ENCODE results near the gene TP53.
"Not testable (repeated sequence)": the region's sequence is repeated elsewhere in the genome, so short reads cannot be mapped to it uniquely, and the experiment has no call there.

The TP53 gene

DNA sequence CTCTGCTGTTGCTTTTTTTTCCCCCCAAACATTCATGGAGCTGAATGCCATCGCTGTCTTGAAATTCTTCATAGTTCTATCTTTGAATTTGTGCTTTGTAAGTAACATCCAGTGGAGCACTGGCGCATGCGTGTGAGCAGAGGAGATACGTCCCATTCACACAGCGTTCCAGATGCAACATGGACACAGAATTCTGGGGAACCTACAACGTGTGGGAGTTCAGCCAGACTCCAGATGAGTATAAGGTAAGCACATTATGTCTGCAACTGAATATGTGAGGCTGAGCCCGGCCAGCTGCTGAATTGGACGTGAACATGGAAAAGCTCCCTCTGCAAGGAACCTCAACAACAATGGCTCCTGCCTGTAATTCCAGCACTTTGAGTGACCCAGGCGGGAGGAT is 40.8 kb downstream of the TP53 start:
- no peaks in the 10 kb centered on the region for H3K79me2 ChIP-seq (ENCODE audit: control insufficient read depth, low read length)
- no peaks in the 10 kb centered on the region for H3K9me3 ChIP-seq (ENCODE audit: control insufficient read depth, insufficient read depth, low read length)
- H3K36me3 ChIP-seq (ENCODE audit: control insufficient read depth, low read length) = no peaks in the 10 kb centered on the region
- H4K20me1 ChIP-seq (ENCODE audit: control insufficient read depth, insufficient read depth, low read depth, low read length) = no peaks in the 10 kb centered on the region
- H3K27ac ChIP-seq (ENCODE audit: low read depth, low read length) = no peak overlapping the region
- TF ChIP-seq, protein P1, sequence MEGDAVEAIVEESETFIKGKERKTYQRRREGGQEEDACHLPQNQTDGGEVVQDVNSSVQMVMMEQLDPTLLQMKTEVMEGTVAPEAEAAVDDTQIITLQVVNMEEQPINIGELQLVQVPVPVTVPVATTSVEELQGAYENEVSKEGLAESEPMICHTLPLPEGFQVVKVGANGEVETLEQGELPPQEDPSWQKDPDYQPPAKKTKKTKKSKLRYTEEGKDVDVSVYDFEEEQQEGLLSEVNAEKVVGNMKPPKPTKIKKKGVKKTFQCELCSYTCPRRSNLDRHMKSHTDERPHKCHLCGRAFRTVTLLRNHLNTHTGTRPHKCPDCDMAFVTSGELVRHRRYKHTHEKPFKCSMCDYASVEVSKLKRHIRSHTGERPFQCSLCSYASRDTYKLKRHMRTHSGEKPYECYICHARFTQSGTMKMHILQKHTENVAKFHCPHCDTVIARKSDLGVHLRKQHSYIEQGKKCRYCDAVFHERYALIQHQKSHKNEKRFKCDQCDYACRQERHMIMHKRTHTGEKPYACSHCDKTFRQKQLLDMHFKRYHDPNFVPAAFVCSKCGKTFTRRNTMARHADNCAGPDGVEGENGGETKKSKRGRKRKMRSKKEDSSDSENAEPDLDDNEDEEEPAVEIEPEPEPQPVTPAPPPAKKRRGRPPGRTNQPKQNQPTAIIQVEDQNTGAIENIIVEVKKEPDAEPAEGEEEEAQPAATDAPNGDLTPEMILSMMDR (IDR thresholded peaks at IDR 0.05; ENCODE audit: low read depth, low read length, poor library complexity, severe bottlenecking) = no peak
- no peak for TF ChIP-seq EZH2phosphoT487 (IDR thresholded peaks at IDR 0.05; ENCODE audit: borderline replicate concordance, low read length)
- H3K4me2 ChIP-seq (ENCODE audit: low read length) = no peak overlapping the region
- peaks cover 21% of the 10 kb centered on the region for H3K27me3 ChIP-seq (ENCODE audit: control insufficient read depth, low read length)
- H3K9me2 ChIP-seq (replicated peaks; ENCODE audit: control insufficient read depth, low read length) = no peaks in the 10 kb centered on the region
- H3K4me3 ChIP-seq (ENCODE audit: low read length) = no peak overlapping the region
- H3K4me1 ChIP-seq (ENCODE audit: control insufficient read depth, low read length) = peaks cover 22% of the 10 kb centered on the region
- H3F3A ChIP-seq (ENCODE audit: control insufficient read depth, insufficient read depth) = no peaks in the 10 kb centered on the region

- Histone ChIP-seq H4K20me1 (ENCODE audit: control insufficient read depth, insufficient read depth, low read depth, low read length) (no peaks in the 10 kb centered on the region), H3K79me2 (ENCODE audit: control insufficient read depth, low read length) (no peaks in the 10 kb centered on the region), H3K27me3 (ENCODE audit: control insufficient read depth, low read length) (peaks cover 6% of the 10 kb centered on the region), H3K4me1 (ENCODE audit: control insufficient read depth, low read length) (peaks cover 7% of the 10 kb centered on the region), H3K4me2 (ENCODE audit: low read length) (no peak overlapping the region), H3F3A (ENCODE audit: control insufficient read depth, insufficient read depth) (no peaks in the 10 kb centered on the region), H3K36me3 (ENCODE audit: control insufficient read depth, low read length) (no peaks in the 10 kb centered on the region), H3K9me3 (ENCODE audit: control insufficient read depth, insufficient read depth, low read length) (no peaks in the 10 kb centered on the region), H3K27ac (ENCODE audit: low read depth, low read length) (no peak overlapping the region), H3K9me2 (replicated peaks; ENCODE audit: control insufficient read depth, low read length) (no peaks in the 10 kb centered on the region), H3K4me3 (ENCODE audit: low read length) (no peak overlapping the region)
- TF ChIP-seq EZH2phosphoT487 (IDR thresholded peaks at IDR 0.05; ENCODE audit: borderline replicate concordance, low read length) = no peak
- TF ChIP-seq, protein P1 (IDR thresholded peaks at IDR 0.05; ENCODE audit: low read depth, low read length, poor library complexity, severe bottlenecking) = no peak
Measured at GRCh38 chr17:7644775-7645174, 42.5 kb downstream of the TP53 start.

DNA sequence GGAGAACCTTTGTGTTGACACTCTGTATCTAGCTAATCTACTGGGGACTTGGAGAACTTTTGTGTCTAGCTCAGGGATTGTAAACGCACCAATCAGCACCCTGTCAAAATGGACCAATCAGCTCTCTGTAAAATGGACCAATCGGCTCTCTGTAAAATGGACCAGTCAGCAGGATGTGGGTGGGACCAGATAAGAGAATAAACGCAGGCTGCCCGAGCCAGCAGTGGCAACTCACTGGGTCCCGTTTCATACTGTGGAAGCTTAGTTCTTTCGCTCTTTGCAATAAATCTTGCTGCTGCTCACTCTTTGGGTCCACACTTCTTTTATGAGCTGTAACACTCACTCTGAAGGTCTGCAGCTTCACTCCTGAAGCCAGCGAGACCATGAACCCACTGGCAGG is 45.7 kb downstream of the TP53 start:
- not testable (repeated sequence) for H3K4me3 ChIP-seq (ENCODE audit: low read length); H3K4me1 ChIP-seq (ENCODE audit: control insufficient read depth, low read length); H3K36me3 ChIP-seq (ENCODE audit: control insufficient read depth, low read length); H3K27ac ChIP-seq (ENCODE audit: low read depth, low read length); H3K27me3 ChIP-seq (ENCODE audit: control insufficient read depth, low read length); H3K4me2 ChIP-seq (ENCODE audit: low read length); H3K79me2 ChIP-seq (ENCODE audit: control insufficient read depth, low read length); H3K9me2 ChIP-seq (replicated peaks; ENCODE audit: control insufficient read depth, low read length); H3F3A ChIP-seq (ENCODE audit: control insufficient read depth, insufficient read depth); H4K20me1 ChIP-seq (ENCODE audit: control insufficient read depth, insufficient read depth, low read depth, low read length); H3K9me3 ChIP-seq (ENCODE audit: control insufficient read depth, insufficient read depth, low read length)

GRCh38 chr17:7640783-7641182 is 46.5 kb downstream of the TP53 start:
- no peaks in the 10 kb centered on the region for H3K9me2 ChIP-seq (replicated peaks; ENCODE audit: control insufficient read depth, low read length)
- no peaks in the 10 kb centered on the region for H3K79me2 ChIP-seq (ENCODE audit: control insufficient read depth, low read length)
- H3K4me2 ChIP-seq (ENCODE audit: low read length) = no peak overlapping the region
- H4K20me1 ChIP-seq (ENCODE audit: control insufficient read depth, insufficient read depth, low read depth, low read length) = no peaks in the 10 kb centered on the region
- H3K27me3 ChIP-seq (ENCODE audit: control insufficient read depth, low read length) = no peaks in the 10 kb centered on the region
- H3F3A ChIP-seq (ENCODE audit: control insufficient read depth, insufficient read depth) = no peaks in the 10 kb centered on the region
- no peaks in the 10 kb centered on the region for H3K36me3 ChIP-seq (ENCODE audit: control insufficient read depth, low read length)
- no peak for TF ChIP-seq EZH2phosphoT487 (IDR thresholded peaks at IDR 0.05; ENCODE audit: borderline replicate concordance, low read length)
- TF ChIP-seq, protein P1 (IDR thresholded peaks at IDR 0.05; ENCODE audit: low read depth, low read length, poor library complexity, severe bottlenecking) = no peak
- no peak overlapping the region for H3K27ac ChIP-seq (ENCODE audit: low read depth, low read length)
- H3K4me1 ChIP-seq (ENCODE audit: control insufficient read depth, low read length) = peaks cover 7% of the 10 kb centered on the region
- no peak overlapping the region for H3K4me3 ChIP-seq (ENCODE audit: low read length)
- no peaks in the 10 kb centered on the region for H3K9me3 ChIP-seq (ENCODE audit: control insufficient read depth, insufficient read depth, low read length)
